NCI-H2029 treated with DMSO at 0.1 percent for 48 hours (cell line): ENCODE measurements around the gene HPCAL4.

ENCODE experiments used
- DNase-seq: peaks from one replicate; lab custom pipeline; 2025; lab: John Stamatoyannopoulos, UW

The HPCAL4 gene

DNA sequence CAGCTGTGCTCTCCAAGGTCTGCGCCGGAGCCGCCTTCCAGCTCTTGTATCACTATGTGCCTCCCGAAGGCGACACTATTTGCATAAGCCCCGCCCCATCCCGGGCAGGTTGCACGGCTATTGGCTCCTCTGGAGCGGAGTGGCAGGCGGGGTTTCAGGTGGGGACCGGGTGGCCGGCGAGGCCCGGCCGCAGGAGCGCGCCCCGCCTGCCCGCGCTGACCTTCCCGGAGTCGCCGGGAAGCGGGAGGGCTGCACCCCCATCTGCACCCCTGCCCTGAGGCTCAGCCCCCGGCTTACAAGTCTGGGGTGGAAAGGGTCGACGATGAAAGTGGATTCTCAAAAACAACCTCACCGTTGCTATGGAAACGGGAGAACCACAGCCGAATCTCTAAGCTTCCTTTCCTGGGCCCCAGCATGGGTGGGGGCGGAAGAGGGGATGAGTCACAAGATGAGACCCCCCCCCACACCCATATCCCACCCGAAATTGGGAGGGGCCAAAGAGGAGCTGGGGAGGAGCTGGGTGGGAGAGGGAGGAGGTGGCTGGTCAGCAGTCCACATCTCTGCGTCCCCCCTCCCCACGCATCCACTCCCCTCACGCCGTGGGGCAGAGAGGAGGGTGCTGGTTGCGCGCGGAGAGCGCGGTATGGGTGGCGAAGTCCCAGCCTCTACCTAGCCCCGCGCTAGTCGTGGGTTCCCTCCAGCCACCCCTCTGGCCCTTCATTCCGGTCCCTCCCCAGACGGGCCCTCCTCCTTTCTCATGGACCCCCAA is at the start of gene HPCAL4:
Gene HPCAL4 (minus strand): TSS at position 51 of the 769 bp plus-strand sequence. CDS start 6,830 bp downstream, outside the sequence.
- peak; percentile 99 for DNase-seq

DNA sequence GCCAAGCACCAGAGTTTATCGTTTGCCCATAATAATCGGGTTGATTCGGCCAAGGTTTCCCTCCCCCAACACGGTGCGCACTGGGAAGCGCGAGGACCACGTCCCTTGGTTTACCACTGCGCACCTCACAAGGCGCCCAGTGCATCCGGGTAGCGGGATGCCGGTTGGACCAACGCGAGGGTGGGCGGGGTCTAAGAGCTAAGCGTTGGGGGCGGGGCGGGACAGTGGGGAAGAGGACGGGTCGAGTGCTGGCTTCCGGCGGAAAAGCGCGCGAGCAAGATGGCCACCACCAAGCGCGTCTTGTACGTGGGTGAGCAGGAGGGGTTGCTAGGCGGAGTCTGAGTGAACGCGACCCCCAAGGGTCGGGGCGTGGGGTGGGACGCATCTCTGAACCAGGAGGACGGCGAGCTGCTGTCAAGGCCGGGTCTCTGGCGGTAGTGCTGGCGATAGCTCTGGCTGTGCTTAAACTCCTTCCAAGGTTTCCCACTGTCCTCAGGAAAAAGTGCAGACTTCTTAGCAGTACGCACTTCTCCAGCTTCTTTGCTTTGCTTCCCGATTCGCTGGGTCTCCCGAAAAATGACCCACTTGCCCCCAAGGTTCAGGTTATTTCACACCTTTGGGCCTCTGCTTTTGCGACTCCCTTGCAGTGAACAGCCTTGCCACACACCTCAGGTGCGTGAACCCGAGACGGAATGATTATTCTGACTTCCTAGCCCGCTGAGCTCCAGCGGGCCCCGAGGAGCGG is 47.6 kb upstream of the HPCAL4 start, which contains the start of gene PPIE:
Gene PPIE (plus strand): TSS at position 261 of the 745 bp plus-strand sequence. CDS start 19 bp downstream, at position 280.
- DNase-seq: peak; percentile 100

DNA sequence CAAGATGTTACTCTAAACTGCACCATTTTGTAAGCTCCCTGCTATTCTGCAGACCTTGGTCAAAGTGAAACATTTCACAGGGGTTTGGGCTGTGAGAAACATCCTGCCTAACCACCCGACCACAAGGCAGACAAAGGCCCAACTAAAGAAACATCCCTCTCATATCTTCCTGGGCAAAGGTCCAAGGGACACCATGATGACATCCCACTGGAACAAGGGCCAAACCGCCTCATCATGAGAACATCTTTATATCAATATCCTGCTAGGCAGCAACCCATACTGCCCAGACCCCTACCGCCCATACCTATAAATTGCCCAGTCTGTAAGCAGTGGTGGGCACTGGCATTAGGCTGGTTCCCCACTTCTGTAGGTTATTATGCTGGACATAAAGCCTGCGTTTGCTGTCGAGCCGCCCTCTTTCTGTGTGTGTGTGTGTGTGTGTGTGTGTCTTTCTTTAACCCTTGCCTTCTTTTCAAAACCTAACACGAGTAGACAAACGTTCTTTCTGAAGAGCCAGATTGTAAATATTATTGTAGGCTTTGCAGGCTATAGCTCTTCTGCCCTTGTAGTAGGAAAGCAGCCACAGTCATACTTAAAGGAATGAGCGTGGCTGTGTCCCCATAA is 46.4 kb upstream of the HPCAL4 start:
- DNase-seq: peak; percentile 100

DNA sequence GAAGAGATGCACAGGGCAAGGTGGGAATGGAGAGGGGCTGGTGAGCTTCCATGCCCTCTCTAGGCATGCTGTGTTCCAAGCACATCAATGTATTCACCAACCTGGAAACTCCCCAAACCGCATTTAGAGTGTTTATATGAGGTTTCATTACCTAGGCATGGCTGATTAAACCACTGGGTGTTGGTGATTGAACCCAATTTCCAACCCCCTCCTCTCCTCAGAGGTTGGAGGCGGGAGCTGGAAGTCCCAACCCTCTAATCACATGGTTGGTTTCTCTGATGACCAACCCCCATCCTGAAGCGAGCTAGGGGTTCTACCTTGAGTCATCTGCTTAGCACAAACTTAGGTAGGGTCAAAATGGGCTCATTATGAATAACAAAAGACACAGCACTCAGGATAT is 44.5 kb upstream of the HPCAL4 start:
- peak; percentile 98 for DNase-seq

GRCh38 chr1:39733161-39733560 is 41.9 kb upstream of the HPCAL4 start:
- DNase-seq: no peak

DNA sequence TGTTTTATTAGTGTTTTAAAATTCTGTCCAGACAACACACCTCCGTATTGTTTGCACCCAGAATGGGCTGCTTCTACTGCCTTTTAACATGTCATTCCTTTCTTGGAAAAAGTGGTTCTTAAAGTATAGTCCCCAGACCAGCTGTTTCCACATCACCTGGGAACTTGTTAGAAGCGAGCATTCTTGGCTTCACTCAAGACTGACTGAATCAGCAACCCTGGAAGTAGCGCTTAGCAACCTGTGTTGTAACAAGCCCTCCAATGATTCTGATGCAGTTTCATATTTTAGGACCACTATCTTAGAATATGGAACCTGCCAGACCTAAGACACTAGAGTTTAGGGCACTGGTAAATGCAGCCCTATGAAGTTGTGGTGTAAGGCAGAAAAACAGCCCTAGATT is 41.5 kb upstream of the HPCAL4 start:
- DNase-seq: no peak

DNA sequence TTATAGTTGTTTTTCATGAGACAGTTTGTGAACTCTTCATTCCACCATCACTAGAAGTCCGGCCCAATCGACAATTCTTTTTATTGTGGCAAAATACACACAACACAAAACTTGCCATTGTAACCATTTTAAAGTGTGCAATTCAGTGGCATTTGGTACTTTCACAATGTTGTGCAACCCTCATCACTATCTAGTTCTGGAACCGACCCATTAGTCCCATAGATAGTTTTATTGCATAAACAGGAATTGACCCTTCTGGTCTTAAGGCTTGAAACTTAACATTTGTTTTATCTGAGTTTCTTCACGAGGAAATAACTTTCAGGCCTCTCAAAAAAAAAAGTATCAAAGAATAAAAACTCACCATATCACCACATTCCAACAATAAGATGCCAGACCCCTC is 38.6 kb upstream of the HPCAL4 start:
- no peak for DNase-seq

GRCh38 chr1:39729030-39729429 is 37.8 kb upstream of the HPCAL4 start:
- no peak for DNase-seq

DNA sequence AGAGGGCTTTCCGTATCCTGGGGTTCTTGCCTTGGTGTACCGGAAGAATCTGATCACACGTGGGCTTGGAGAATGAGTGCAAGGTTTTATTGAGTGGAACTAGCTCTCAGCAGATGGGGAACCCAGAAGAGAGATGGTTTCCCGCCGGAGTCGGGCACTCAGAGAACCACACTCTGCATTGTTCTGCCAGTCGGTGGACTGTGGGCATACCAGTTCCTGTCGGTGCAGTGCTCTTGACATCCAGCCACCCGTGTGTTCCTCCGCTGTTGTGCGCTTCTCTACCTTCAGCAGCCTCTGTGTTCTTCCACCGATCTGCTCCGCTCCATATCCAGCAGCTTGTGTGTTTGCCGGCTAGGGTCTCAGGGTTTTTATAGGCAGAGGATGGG is 36.7 kb upstream of the HPCAL4 start:
- DNase-seq: no peak

GRCh38 chr1:39727221-39727931 is 36.1 kb upstream of the HPCAL4 start:
- DNase-seq: no peak

GRCh38 chr1:39726600-39726999 is 35.4 kb upstream of the HPCAL4 start:
- no peak for DNase-seq

GRCh38 chr1:39722495-39722894 is 31.3 kb upstream of the HPCAL4 start:
- no peak for DNase-seq

DNA sequence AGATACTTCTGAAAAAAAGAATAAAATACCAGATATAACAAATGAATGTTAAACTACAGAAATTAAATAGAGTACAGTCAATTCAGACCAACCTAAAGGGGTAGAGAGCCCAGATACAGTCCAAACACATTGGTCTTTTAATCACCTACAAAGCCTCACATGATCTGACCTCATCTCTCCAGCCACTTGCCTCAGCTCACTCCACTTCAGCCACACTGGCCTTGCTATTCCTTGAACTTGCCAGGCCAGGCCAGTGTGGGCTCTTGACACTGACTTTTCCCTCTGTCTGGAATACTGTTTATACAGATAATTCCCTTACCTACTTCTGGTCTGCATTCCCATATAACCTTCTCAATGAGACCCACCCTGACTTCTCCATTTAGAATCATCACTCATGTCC is 30.4 kb upstream of the HPCAL4 start:
- no peak for DNase-seq

GRCh38 chr1:39720094-39720999 is 29.1 kb upstream of the HPCAL4 start:
- DNase-seq: peak; percentile 100

GRCh38 chr1:39717809-39718208 is 26.6 kb upstream of the HPCAL4 start:
- DNase-seq: no peak

DNA sequence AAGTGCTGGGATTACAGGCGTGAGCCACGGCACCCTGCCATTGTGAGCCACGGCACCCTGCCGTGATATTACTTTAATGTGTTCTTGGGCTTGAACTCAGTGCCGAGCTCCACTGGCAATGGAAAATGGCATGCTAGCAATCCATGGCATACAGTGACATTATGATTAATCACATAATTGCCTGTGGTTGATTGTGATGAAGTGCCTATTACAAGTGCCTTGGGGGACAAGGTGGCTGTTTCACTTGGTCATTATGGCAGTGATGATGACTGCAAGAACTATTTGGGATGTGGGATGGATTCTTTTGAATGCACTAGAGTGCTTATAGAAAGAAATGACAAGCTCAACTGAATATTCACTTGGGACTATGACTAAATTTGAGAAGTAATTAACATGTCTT is 22.3 kb upstream of the HPCAL4 start:
- DNase-seq: no peak

- no peak for DNase-seq
These were observed 20.7 kb upstream of the HPCAL4 start for GRCh38 chr1:39711966-39712340.

DNA sequence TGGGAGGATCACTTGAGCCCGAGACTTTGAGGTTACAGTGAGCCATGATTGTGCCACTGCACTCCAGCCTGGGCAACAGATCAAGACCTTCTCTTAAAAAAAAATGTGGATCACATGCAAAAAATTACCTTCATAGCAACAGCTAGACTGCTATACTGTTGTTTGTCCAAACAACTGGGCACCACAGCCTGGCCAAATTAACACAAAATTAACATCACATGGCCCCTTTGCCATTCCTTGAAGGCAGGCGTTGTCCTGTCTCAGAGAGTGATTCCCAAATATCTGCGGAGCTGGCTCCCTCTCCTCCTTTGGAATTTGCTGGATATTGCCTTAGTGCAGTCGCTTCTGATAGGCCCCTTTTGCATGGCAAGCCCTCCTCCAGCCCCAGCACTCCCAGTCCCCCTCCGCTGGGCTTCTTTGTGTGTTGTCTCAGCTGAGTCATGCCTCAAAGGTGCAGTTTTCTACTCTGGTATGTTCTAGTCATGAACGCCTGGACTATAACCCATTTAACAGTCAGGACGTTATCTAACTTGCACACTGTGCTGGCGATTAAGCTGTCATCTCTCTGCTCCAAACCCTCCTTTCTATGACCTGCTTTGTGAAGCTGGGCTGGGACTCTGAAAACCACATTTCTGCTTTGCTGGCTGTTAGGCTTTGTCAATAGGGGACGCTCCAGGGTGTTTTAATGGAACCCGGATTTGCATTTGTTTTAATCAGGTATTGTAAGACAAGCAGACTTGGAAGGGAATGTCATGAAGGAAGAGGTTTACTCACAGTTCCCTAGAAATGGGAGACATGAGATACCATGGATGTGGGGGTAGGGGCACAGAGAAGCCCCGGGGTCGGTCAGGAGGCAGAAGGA is 20.1 kb upstream of the HPCAL4 start:
- DNase-seq: no peak

DNA sequence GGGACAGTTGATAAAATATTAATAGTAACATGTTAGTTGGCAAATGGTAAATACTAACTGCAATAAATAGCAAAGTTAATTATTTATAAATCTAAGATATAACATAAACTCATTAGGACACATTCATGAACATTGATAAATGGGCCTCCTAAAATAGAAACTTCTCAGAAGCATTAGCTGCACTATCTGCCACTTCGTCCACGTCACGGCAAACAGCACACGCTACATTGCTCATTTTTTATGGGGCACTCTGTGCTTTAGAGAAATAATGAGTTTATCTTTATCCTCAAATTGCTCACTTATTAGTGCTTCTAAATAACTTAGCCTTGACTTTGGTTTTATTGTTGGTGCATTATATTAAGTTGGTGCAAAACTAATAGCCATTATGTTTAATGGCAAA is 16.3 kb upstream of the HPCAL4 start:
- DNase-seq: no peak

GRCh38 chr1:39704757-39705156 is 13.5 kb upstream of the HPCAL4 start:
- DNase-seq: no peak
